Measurements from ENCODE around the gene CAPN12.

CAPN12 gene

GRCh38 chr19:38709119-38709518, 35.2 kb downstream of the CAPN12 start:
- TF ChIP-seq POLR2A (IDR thresholded peaks at IDR 0.05; ENCODE audit: low read length) (no peak), GATA1 (IDR thresholded peaks at IDR 0.05; ENCODE audit: low read depth, low read length) (no peak)
- DNase-seq: no peak

- TF ChIP-seq GATA1 (IDR thresholded peaks at IDR 0.05; ENCODE audit: low read depth, low read length) (no peak), POLR2A (IDR thresholded peaks at IDR 0.05; ENCODE audit: low read length) (no peak)
- no peak for DNase-seq
These were observed 35.8 kb downstream of the CAPN12 start for GRCh38 chr19:38708413-38709024.

- DNase-seq: no peak
- TF ChIP-seq GATA1 (IDR thresholded peaks at IDR 0.05; ENCODE audit: low read depth, low read length) (no peak), POLR2A (IDR thresholded peaks at IDR 0.05; ENCODE audit: low read length) (no peak)
These were observed 36.7 kb downstream of the CAPN12 start for GRCh38 chr19:38707512-38708114.

- no peak for DNase-seq
- TF ChIP-seq GATA1 (IDR thresholded peaks at IDR 0.05; ENCODE audit: low read depth, low read length) (no peak), POLR2A (IDR thresholded peaks at IDR 0.05; ENCODE audit: low read length) (no peak)
These were observed 37.3 kb downstream of the CAPN12 start for GRCh38 chr19:38706792-38707511.

GRCh38 chr19:38705197-38706019, 38.9 kb downstream of the CAPN12 start:
- TF ChIP-seq POLR2A (IDR thresholded peaks at IDR 0.05; ENCODE audit: low read length) (no peak), GATA1 (IDR thresholded peaks at IDR 0.05; ENCODE audit: low read depth, low read length) (no peak)

GRCh38 chr19:38704488-38705026, 39.7 kb downstream of the CAPN12 start:
- TF ChIP-seq POLR2A (IDR thresholded peaks at IDR 0.05; ENCODE audit: low read length): no peak
- DNase-seq: no peak

More at GRCh38 chr19:38705197-38706019, 38.9 kb downstream of the CAPN12 start:
- DNase-seq: no peak

GRCh38 chr19:38703509-38703908, 40.8 kb downstream of the CAPN12 start:
- TF ChIP-seq GATA1 (IDR thresholded peaks at IDR 0.05; ENCODE audit: low read depth, low read length) (no peak), POLR2A (IDR thresholded peaks at IDR 0.05; ENCODE audit: low read length) (no peak)
- no peak for DNase-seq

- TF ChIP-seq POLR2A (IDR thresholded peaks at IDR 0.05; ENCODE audit: low read length) (no peak), GATA1 (IDR thresholded peaks at IDR 0.05; ENCODE audit: low read depth, low read length) (no peak)
These were observed 42.0 kb downstream of the CAPN12 start for GRCh38 chr19:38702278-38702677.

GRCh38 chr19:38701455-38702063, 42.7 kb downstream of the CAPN12 start:
- no peak for DNase-seq
- TF ChIP-seq POLR2A (IDR thresholded peaks at IDR 0.05; ENCODE audit: low read length) (no peak), GATA1 (IDR thresholded peaks at IDR 0.05; ENCODE audit: low read depth, low read length) (no peak)

More at GRCh38 chr19:38702278-38702677, 42.0 kb downstream of the CAPN12 start:
- DNase-seq: no peak

- no peak for DNase-seq
- TF ChIP-seq GATA1 (IDR thresholded peaks at IDR 0.05; ENCODE audit: low read depth, low read length) (no peak), POLR2A (IDR thresholded peaks at IDR 0.05; ENCODE audit: low read length) (no peak)
These were observed 43.3 kb downstream of the CAPN12 start for GRCh38 chr19:38700902-38701454.

GRCh38 chr19:38700350-38700901, 43.8 kb downstream of the CAPN12 start:
- TF ChIP-seq GATA1 (IDR thresholded peaks at IDR 0.05; ENCODE audit: low read depth, low read length) (no peak), POLR2A (IDR thresholded peaks at IDR 0.05; ENCODE audit: low read length) (no peak)
- no peak for DNase-seq

GRCh38 chr19:38699647-38700349, 44.5 kb downstream of the CAPN12 start:
- TF ChIP-seq GATA1 (IDR thresholded peaks at IDR 0.05; ENCODE audit: low read depth, low read length) (no peak), POLR2A (IDR thresholded peaks at IDR 0.05; ENCODE audit: low read length) (no peak)

More at GRCh38 chr19:38699647-38700349, 44.5 kb downstream of the CAPN12 start:
- no peak for DNase-seq
